K562 (cell line): ENCODE results near the gene KLK15. TPM values are rescaled to one million over a fixed set of nuclear protein-coding genes. Genes with fewer than 3 reads are reported as not detected.
A peak's percentile ranks its signal among the peaks of the same experiment; 100 is the strongest.

Experiments used
- ARID2 ChIP-seq: fragments of 450-650 bp; IDR thresholded peaks from 2 replicates; pipeline ENCODE4 v1.6.1; 2017; ENCODE audit warnings: antibody characterized with exemption, mild to moderate bottlenecking
- ATF2 ChIP-seq: sonication (generic); formaldehyde crosslinking; IDR thresholded peaks from 2 replicates; pipeline ENCODE4 v1.8.1; 2022; ENCODE audit warnings: missing genetic modification reagents
- CCNT2 ChIP-seq: IDR thresholded peaks from 2 replicates; pipeline ENCODE4 v1.6.1; 2011; ENCODE audit warnings: borderline replicate concordance, low read depth, mild to moderate bottlenecking, moderate library complexity, mixed read lengths, low read length; ENCODE audit not compliant: insufficient read length; ENCODE audit errors: extremely low read depth
- CREM ChIP-seq: IDR thresholded peaks from 2 replicates; pipeline ENCODE4 v1.6.1; 2014; ENCODE audit warnings: antibody characterized with exemption, low read depth
- ELK3 ChIP-seq: fragments of 450-650 bp; formaldehyde crosslinking; IDR thresholded peaks from 2 replicates; pipeline ENCODE4 v1.4.0; 2020; ENCODE audit warnings: mild to moderate bottlenecking
- GATAD2A ChIP-seq: fragments of 450-650 bp; IDR thresholded peaks from 2 replicates; pipeline ENCODE4 v1.6.1; 2017
- GATAD2B ChIP-seq: fragments of 450-650 bp; IDR thresholded peaks from 2 replicates; pipeline ENCODE4 v1.6.1; 2017; ENCODE audit warnings: mild to moderate bottlenecking, borderline replicate concordance
- GMEB1 ChIP-seq: fragments of 250-450 bp; sonication (Bioruptor Pico); IDR thresholded peaks from 2 replicates; pipeline ENCODE4 v1.4.0; 2020; ENCODE audit warnings: mild to moderate bottlenecking
- KHSRP ChIP-seq: fragments of 450-650 bp; IDR thresholded peaks from 2 replicates; pipeline ENCODE4 v1.6.1; 2017
- MNT ChIP-seq, 2 experiments: fragments of 450-650 bp; conservative IDR thresholded peaks; 2 replicates each; pipeline ENCODE4 v1.6.1; 2017; ENCODE audit warnings: mild to moderate bottlenecking in 2 of 2, moderate library complexity in 2 of 2
- MTA2 ChIP-seq: fragments of 450-650 bp; IDR thresholded peaks from 2 replicates; pipeline ENCODE4 v1.6.1; 2016; ENCODE audit warnings: low read depth
- NR4A1 ChIP-seq, 2 experiments: fragments of 250-450 bp in 1 of 2; fragments of 450-650 bp in 1 of 2; sonication (Bioruptor Pico) in 1 of 2; IDR thresholded peaks; 2 replicates each; pipeline versions ENCODE4 v1.4.0 to v1.6.1; 2016 to 2020; ENCODE audit warnings: mild to moderate bottlenecking in 2 of 2, missing compliant biosample characterization in 1 of 2, missing genetic modification characterization in 1 of 2, moderate library complexity in 1 of 2
- RBM39 ChIP-seq: fragments of 200-400 bp; formaldehyde crosslinking; optimal IDR thresholded peaks from 2 replicates; pipeline ENCODE3; 2018; ENCODE audit warnings: low read depth, low read length
- SRSF1 ChIP-seq: fragments of 200-400 bp; formaldehyde crosslinking; IDR thresholded peaks from 2 replicates; pipeline ENCODE4 v1.6.1; 2017; ENCODE audit warnings: mild to moderate bottlenecking, low read depth, low read length, moderate library complexity
- THAP12 ChIP-seq: fragments of 250-450 bp; sonication (Bioruptor Pico); IDR thresholded peaks from 2 replicates; pipeline ENCODE4 v1.9.0; 2021; ENCODE audit warnings: mild to moderate bottlenecking, inconsistent platforms
- ZBTB9 ChIP-seq: fragments of 450-650 bp; formaldehyde crosslinking; IDR thresholded peaks from 2 replicates; pipeline ENCODE4 v1.4.0; 2020; ENCODE audit warnings: mild to moderate bottlenecking, moderate library complexity
- ZNF347 ChIP-seq: fragments of 450-650 bp; formaldehyde crosslinking; IDR thresholded peaks from 2 replicates; pipeline ENCODE4 v1.4.0; 2020; ENCODE audit warnings: low read depth, mild to moderate bottlenecking, moderate library complexity
- polyA plus RNA-seq, 8 experiments: library from polyadenylated mRNA; depleted of rRNA in 4 of 8; stranded (reverse) in 5 of 8; unstranded in 3 of 8; fragments of >200 nt; fragmentation: Nextera tagmentation in 2 of 8; fragmentation: Illumina TruSeq in 1 of 8; extraction: Ambion mirVana in 2 of 8; extraction: Trizol in 1 of 8; gene quantifications; 2 replicates each; pipeline versions ENCODE4 v1.2.1 to v1.2.3, GENCODE V29; 2011 to 2014; ENCODE audit warnings: inconsistent platforms in 1 of 8, missing spikeins in 1 of 8
- total RNA-seq, 7 experiments: library from RNA; depleted of rRNA in 6 of 7; stranded (reverse); fragments of >200 nt in 6 of 7; fragmentation: Illumina TruSeq in 2 of 7; extraction: Trizol in 2 of 7; gene quantifications; 2 replicates each; pipeline versions ENCODE4 v1.2.1 to v1.2.3, GENCODE V29; 2011 to 2021; ENCODE audit warnings: low replicate concordance in 1 of 7

KLK15 gene
- total and polyA plus RNA-seq, 9 of the 15 experiments (the other 6 are each of a cell fraction or from before 2014, with no cell fraction given), result not detected

GRCh38 chr19:50835785-50836542 lies 2.6 kb upstream of the KLK15 start (continued):
- TF ChIP-seq GMEB1 (peak; percentile 50), GATAD2A (0 out of 2 replicates have a peak, but pooled peaks have one; percentile 29), CREM (peak; percentile 92), ELK3 (CRISPR knock-in tag) (no peak), NR4A1 (CRISPR knock-in tag; IDR thresholded peaks at IDR 0.05) (0 out of 2 replicates have a peak, but pooled peaks have one; percentile 49), NR4A1 (tag; IDR thresholded peaks at IDR 0.05) (no peak), ZNF347 (CRISPR knock-in tag) (no peak), THAP12 (CRISPR knock-in tag) (peak; percentile 25; the same call in 1 of the 2 replicates), CCNT2 (peak; percentile 87), MTA2 (0 out of 2 replicates have a peak, but pooled peaks have one; percentile 14), MNT (conservative IDR thresholded peaks at IDR 0.05) (peak; percentile 28 to 54; a peak in 3 of 4 replicates), RBM39 (no peak), SRSF1 (no peak), KHSRP (no peak), ZBTB9 (CRISPR knock-in tag) (peak; percentile 81; the same call in 1 of the 2 replicates), ARID2 (no peak), GATAD2B (peak; percentile 65; the same call in 1 of the 2 replicates), ATF2 (no peak)
